Hepatocyte (in vitro differentiated cells): Measurements from ENCODE around the gene ARHGAP25. TPM values are rescaled to one million over a fixed set of nuclear protein-coding genes. Genes with fewer than 3 reads are reported as not detected.

Experiments used
- DNase-seq: peaks from one replicate; pipeline ENCODE4 v3.0.0-alpha.2; 2016; ENCODE audit warnings: low spot score
- H2AFZ ChIP-seq: fragments of 200-600 bp; sonication (generic); 2 replicates; pipeline ENCODE4 v1.6.0; 2016; ENCODE audit warnings: antibody characterized with exemption, mild to moderate bottlenecking
- H3K27ac ChIP-seq: fragments of 200-600 bp; sonication (generic); 2 replicates; pipeline ENCODE4 v1.5.1; 2016; ENCODE audit warnings: mild to moderate bottlenecking
- H3K27me3 ChIP-seq: fragments of 200-600 bp; sonication (generic); 2 replicates; pipeline ENCODE4 v1.6.1; 2016
- H3K36me3 ChIP-seq: fragments of 200-600 bp; sonication (generic); replicated peaks from 2 replicates; pipeline ENCODE4 v1.5.1; 2016; ENCODE audit warnings: low read depth; ENCODE audit not compliant: insufficient read depth
- H3K4me1 ChIP-seq: fragments of 200-600 bp; sonication (generic); 2 replicates; pipeline ENCODE4 v1.5.1; 2016; ENCODE audit warnings: mild to moderate bottlenecking, moderate library complexity; ENCODE audit not compliant: insufficient read depth
- H3K4me2 ChIP-seq: fragments of 200-600 bp; sonication (generic); 2 replicates; pipeline ENCODE4 v1.6.0; 2016
- H3K4me3 ChIP-seq: fragments of 200-600 bp; sonication (generic); 2 replicates; pipeline ENCODE4 v1.5.1; 2016; ENCODE audit warnings: mild to moderate bottlenecking
- H3K79me2 ChIP-seq: fragments of 200-600 bp; sonication (generic); 2 replicates; pipeline ENCODE4 v1.6.0; 2017; ENCODE audit warnings: mild to moderate bottlenecking
- H3K9me2 ChIP-seq: fragments of 200-600 bp; sonication (generic); replicated peaks from 2 replicates; pipeline ENCODE4 v1.6.0; 2017; ENCODE audit warnings: mild to moderate bottlenecking; ENCODE audit not compliant: insufficient read depth
- H3K9me3 ChIP-seq: fragments of 200-600 bp; sonication (generic); 2 replicates; pipeline ENCODE4 v1.5.1; 2016; ENCODE audit warnings: low read depth, mild to moderate bottlenecking
- H4K20me1 ChIP-seq: fragments of 200-600 bp; sonication (generic); 2 replicates; pipeline ENCODE4 v1.6.0; 2016; ENCODE audit warnings: mild to moderate bottlenecking; ENCODE audit not compliant: insufficient read depth, poor library complexity, severe bottlenecking
- CTCF ChIP-seq: fragments of 200-600 bp; sonication (generic); IDR thresholded peaks from 2 replicates; pipeline ENCODE4 v1.5.1; 2016; ENCODE audit warnings: antibody characterized with exemption, mild to moderate bottlenecking; ENCODE audit not compliant: poor library complexity
- EZH2 ChIP-seq: fragments of 200-600 bp; sonication (generic); IDR thresholded peaks from 2 replicates; pipeline ENCODE4 v1.6.1; 2016; ENCODE audit warnings: antibody characterized with exemption, mild to moderate bottlenecking, borderline replicate concordance
- EZH2phosphoT487 ChIP-seq: fragments of 200-600 bp; sonication (generic); IDR thresholded peaks from one replicate; pipeline ENCODE4 v1.6.1; 2018; ENCODE audit warnings: antibody characterized with exemption, mild to moderate bottlenecking, low read depth, moderate library complexity; ENCODE audit not compliant: unreplicated experiment, severe bottlenecking
- WGBS: methylation state at CpG from one replicate; pipeline ENCODE4 v1.1.6; 2016; ENCODE audit warnings: low lambda C conversion rate; ENCODE audit errors: missing lambda C conversion rate; 5-methylcytosine and 5-hydroxymethylcytosine counted together
- polyA plus RNA-seq: library from polyadenylated mRNA; unstranded; fragments of >200 nt; fragmentation: Nextera tagmentation; extraction: Ambion mirVana; gene quantifications from 2 replicates; pipeline ENCODE4 v1.2.1, GENCODE V29; 2016
- total RNA-seq: library from RNA; depleted of rRNA; stranded (reverse); fragments of >200 nt; gene quantifications from 2 replicates; pipeline ENCODE4 v1.2.3, GENCODE V29; 2014

ARHGAP25 gene
- total and polyA plus RNA-seq, 2 experiments from 2014 or later, result 0.21 to 0.47 TPM

GRCh38 chr2:68736086-68736485, 1.5 kb downstream of the ARHGAP25 start:
- DNase-seq, result no peak
- Histone ChIP-seq H3K4me1 (no peaks in the 10 kb centered on the region), H3K79me2 (no peaks in the 10 kb centered on the region), H3K4me3 (no peak overlapping the region), H3K27ac (no peak overlapping the region), H3K9me3 (no peaks in the 10 kb centered on the region), H2AFZ (no peak overlapping the region), H3K4me2 (no peak overlapping the region), H3K27me3 (no peaks in the 10 kb centered on the region), H4K20me1 (no peaks in the 10 kb centered on the region), H3K9me2 (no peaks in the 10 kb centered on the region), H3K36me3 (no peaks in the 10 kb centered on the region)
- 20% methylated on average over 2 of the region's 2 CpGs for WGBS
- TF ChIP-seq CTCF, result no peak
- no peak for TF ChIP-seq EZH2phosphoT487
- no peak for TF ChIP-seq EZH2

- Histone ChIP-seq H3K27me3 (no peaks in the 10 kb centered on the region), H3K9me2 (no peaks in the 10 kb centered on the region), H3K4me3 (no peak overlapping the region), H3K79me2 (no peaks in the 10 kb centered on the region), H4K20me1 (no peaks in the 10 kb centered on the region), H3K4me1 (no peaks in the 10 kb centered on the region), H3K36me3 (no peaks in the 10 kb centered on the region), H3K27ac (no peak overlapping the region), H3K9me3 (no peaks in the 10 kb centered on the region), H2AFZ (no peak overlapping the region), H3K4me2 (no peak overlapping the region)
- TF ChIP-seq EZH2 (no peak), EZH2phosphoT487 (no peak), CTCF (no peak)
- DNase-seq, result no peak
- WGBS, result 100% methylated on average over 1 of the region's 1 CpG
Measured at GRCh38 chr2:68737711-68738110, 3.1 kb downstream of the ARHGAP25 start.

GRCh38 chr2:68738906-68739594, 4.4 kb downstream of the ARHGAP25 start:
- Histone ChIP-seq H3K9me2 (no peaks in the 10 kb centered on the region), H3K9me3 (no peaks in the 10 kb centered on the region), H2AFZ (no peak overlapping the region), H3K79me2 (no peaks in the 10 kb centered on the region), H3K4me3 (no peak overlapping the region), H4K20me1 (no peaks in the 10 kb centered on the region), H3K4me1 (no peaks in the 10 kb centered on the region), H3K27ac (no peak overlapping the region), H3K4me2 (no peak overlapping the region), H3K36me3 (no peaks in the 10 kb centered on the region), H3K27me3 (no peaks in the 10 kb centered on the region)
- no peak for DNase-seq
- TF ChIP-seq EZH2 (no peak), CTCF (no peak), EZH2phosphoT487 (no peak)
- 88% methylated on average over 3 of the region's 3 CpGs for WGBS
